Activated CD4-positive, alpha-beta T cell treated with anti-CD3 and anti-CD28 coated beads for 24 hours (primary cell): Measurements from ENCODE around the gene OR1L1.

Experiments used
- DNase-seq, 2 donors: peaks; one replicate each; pipeline ENCODE4 v3.0.0-alpha.2; 2020; ENCODE audit warnings: low read depth in 2 of 2

Gene OR1L1, protein sequence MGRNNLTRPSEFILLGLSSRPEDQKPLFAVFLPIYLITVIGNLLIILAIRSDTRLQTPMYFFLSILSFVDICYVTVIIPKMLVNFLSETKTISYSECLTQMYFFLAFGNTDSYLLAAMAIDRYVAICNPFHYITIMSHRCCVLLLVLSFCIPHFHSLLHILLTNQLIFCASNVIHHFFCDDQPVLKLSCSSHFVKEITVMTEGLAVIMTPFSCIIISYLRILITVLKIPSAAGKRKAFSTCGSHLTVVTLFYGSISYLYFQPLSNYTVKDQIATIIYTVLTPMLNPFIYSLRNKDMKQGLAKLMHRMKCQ

DNA sequence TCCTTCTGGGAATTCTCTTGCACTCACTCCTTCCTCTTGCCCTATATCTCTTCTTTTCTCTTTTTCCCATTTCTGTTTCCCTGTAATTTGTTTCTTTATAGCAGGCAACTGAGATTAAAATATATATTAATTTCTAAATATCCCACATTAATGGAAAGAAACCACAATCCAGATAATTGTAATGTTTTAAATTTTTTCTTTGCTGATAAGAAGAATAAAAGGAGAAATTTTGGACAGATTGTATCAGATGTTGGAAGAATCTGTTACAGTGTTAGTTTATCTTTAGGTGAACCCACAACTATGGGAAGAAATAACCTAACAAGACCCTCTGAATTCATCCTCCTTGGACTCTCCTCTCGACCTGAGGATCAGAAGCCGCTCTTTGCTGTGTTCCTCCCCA, at the start of gene OR1L1:
Gene OR1L1, plus strand, starts transcription at position 301 of the 400 bp plus-strand sequence. Its CDS starts 0 bp downstream, at position 301.
- DNase-seq: no peak

DNA sequence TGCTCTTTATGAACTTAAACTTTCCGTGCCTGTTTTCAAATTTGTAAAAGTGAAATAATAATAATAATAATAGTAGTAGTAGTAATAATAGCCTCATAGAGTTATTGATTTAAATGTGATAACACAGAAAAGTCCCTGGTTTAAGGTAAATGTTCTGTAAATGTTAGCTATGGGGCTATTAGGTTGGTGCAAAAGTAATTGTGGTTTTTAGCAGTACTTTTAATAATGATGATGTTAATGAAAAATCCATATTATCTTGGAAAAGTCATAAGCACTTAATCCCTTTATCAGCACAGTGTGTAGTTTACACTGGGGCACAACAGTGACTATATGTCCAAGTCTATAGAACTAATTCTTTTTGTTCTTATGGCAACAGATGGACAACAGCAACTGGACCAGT, 47.2 kb upstream of the OR1L1 start, which contains the start of gene OR1Q1:
Gene OR1Q1, plus strand, starts transcription at position 377 of the 400 bp plus-strand sequence. Its CDS starts 0 bp downstream, at position 377.
- DNase-seq: no peak

DNA sequence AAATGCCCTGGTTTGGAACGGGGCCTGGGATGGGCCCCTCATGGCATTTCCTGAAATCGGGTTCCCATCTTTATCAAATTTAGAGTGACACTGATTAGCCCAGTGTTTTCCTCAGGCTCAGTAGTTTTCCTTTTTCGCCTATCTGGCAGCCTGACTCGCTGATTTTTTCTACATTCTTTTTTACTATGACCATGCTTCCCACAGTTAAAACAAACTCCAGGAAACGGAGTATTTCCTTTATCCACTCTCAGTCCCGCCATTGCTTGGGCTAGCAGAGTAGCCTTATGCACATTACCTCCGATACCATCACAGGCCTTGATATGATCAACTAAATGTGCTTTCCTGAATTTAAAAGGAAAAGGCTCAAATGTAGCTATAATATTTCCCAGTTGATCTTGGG, 41.5 kb upstream of the OR1L1 start:
- no peak for DNase-seq

DNA sequence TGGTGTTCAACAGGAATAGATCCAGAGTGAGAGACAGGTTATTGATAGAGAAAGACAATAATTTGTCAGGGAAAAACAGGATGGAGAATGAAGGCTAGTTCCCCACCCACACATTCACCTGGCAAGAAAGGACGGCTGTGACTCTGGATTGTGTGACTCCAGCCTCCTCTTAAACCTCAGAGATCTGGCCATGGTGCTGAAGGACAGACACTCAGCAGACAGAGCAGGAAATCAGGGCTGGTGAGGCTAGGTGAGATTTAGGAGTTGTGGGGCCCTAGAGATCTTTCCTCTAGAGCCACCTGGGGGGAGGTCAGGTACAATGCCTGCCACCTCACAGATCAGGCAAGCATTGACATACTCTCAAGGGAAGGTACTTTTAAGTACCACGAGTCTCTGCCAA, 19.3 kb upstream of the OR1L1 start:
- DNase-seq: no peak

DNA sequence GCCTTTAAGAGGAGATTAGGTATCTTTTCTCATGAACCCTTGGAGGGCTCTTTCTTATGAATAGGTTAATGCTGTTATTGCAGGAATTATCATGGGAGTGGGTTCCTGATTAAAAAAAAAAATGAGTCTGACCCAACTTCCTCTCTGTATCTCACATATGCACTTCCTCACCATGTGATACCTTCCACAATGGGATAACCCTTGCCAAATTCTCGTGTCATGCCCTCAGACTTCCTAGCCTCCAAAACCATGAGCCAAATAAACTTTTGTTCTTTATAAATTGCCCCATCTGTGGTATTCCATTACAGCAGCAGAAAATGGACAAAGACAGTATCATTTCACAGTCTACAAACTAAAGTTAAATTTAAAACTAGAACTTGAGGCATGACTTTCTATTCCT, 5.1 kb upstream of the OR1L1 start:
- no peak for DNase-seq

DNA sequence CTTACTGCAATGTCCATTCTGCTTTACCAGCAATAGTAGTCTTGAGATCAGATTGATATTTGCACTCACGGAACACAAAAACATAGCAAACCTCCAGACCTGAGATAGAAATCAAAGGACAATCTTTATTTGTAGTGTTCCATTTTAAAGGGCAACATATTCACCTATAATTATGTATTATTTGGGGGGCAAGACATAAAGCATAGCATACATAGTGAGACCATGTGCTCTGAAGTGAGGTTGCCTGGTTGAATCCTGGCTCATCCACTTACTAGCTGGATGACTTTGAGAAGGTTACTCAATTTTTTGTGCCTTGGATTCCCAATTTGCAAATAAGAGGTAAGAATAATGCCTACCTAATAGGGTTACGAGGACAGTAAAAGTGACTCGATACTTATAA, 4.0 kb upstream of the OR1L1 start, which contains the start of gene OR1B1:
Gene OR1B1, minus strand, starts transcription at position 101 of the 400 bp plus-strand sequence.
- DNase-seq: no peak

DNA sequence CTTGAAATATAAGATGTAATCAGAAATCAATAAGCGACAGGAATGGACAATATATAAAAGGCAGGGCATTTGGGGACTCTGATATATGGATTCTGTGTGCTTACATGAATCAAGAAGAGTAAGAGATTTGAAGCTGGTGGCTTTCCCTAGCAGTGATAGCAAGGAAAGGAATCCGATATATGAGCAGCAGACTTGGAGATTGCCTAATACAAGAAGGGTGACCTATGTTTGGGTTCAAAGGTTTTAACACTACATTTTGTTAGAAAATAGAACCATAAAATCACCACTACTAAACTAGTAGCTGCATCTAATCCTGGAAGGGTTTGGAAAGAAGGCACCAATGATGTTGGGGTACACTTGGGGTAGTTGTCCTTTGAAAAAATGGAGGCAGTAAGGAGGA, 11.0 kb downstream of the OR1L1 start:
- no peak for DNase-seq

DNA sequence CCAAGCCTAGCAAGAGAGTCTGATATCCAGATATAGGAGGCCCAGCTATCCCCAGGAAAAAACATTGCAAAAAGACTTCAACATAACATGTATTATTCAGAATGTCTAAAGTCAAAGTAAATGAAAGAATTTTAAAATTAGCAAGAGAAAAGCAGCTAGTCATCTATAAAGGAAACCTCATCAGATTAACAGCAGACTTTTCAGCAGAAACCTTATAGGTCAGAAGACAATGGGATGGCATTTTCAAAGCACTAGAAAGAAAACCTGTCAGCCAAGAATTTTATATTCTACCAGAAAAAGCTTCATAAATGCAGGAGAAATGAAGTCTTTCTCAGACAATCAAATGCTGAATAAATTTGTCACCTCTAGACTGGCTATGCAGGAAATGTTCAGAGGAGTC, 23.3 kb downstream of the OR1L1 start:
- no peak for DNase-seq

DNA sequence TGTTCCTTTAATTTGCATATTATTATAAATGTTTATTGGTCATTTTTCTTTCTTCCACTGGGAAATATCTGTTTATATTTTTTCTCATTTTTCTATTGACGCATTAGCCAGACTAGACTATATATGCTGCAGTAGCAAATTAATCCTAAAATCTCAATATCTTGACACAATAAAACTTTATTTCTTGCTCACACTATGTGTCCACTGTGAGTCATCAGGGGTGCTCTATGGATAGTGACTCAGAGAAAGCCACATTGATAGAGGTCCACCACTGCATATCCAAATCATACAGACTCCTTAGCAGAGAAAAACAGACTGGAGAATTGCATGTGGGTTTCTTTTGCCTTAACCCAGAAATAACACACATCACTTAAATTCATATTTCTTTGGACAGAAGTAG, 34.2 kb downstream of the OR1L1 start:
- DNase-seq: no peak
